GM21529 (cell line): Measurements from ENCODE around the gene CCDC141.

Experiments
- ATAC-seq: cut with Tn5 transposase; IDR thresholded peaks from one replicate; pipeline ENCODE4 v1.9.1; 2021; ENCODE audit not compliant: unreplicated experiment

Gene CCDC141

GRCh38 chr2:178787934-178788333, 262.0 kb downstream of the CCDC141 start:
- ATAC-seq = no peak

GRCh38 chr2:178787155-178787554, 262.8 kb downstream of the CCDC141 start:
- no peak for ATAC-seq

- ATAC-seq = no peak
Observed at GRCh38 chr2:178783889-178784288, 266.0 kb downstream of the CCDC141 start.

- peak; percentile 83 for ATAC-seq
Observed at GRCh38 chr2:178782236-178782635, 267.7 kb downstream of the CCDC141 start.
